ENCODE measurements around the gene CPNE7.
A peak's percentile ranks its signal among the peaks of the same experiment; 100 is the strongest.

The CPNE7 gene

DNA sequence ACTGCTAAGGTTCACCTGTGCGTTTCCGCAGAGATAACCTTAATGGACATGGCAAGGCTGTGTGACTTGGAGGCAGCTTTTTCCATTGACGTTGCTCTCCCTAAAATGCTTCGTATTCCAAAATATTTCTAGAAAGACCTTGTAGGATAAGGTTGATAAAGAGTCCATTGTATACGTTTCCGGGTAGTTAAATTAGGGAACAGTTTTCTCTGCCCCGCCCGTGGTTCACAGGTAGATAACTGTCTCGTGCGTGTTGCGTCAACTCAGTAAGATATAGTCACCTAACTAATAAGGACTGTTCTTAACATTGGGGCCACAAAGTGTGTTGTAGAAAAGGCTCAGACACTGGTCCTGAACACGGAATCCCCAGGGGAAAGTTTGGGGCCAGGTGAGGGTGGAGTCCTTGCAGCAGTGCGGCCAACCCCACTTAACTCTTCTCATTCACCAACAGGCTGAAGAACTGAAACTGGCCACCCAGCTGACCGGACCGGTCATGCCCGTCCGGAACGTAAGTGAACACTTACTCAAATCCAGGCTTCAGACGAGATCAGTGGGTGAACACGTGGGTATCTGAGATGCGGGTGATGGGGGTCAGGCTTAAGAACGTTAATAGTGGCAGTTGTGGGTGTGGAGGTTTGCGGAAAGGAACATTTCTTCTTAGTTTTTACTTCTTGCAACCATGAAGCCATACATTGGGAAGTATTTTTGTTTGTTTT is 13.5 kb upstream of the CPNE7 start:
- peak; percentile 73; the same call in 1 of the 2 replicates for TF ChIP-seq SIN3A (IDR thresholded peaks at IDR 0.05; ENCODE audit: borderline replicate concordance, insufficient read depth, low read length)
- TF ChIP-seq POLR2AphosphoS5 (IDR thresholded peaks at IDR 0.05; ENCODE audit: low read depth, low read length) = peak; percentile 49; the same call in 1 of the 2 replicates
- TF ChIP-seq FOXP2 (optimal IDR thresholded peaks at IDR 0.05; ENCODE audit: borderline replicate concordance, extremely low read depth, extremely low read length, insufficient read depth) = no peak

DNA sequence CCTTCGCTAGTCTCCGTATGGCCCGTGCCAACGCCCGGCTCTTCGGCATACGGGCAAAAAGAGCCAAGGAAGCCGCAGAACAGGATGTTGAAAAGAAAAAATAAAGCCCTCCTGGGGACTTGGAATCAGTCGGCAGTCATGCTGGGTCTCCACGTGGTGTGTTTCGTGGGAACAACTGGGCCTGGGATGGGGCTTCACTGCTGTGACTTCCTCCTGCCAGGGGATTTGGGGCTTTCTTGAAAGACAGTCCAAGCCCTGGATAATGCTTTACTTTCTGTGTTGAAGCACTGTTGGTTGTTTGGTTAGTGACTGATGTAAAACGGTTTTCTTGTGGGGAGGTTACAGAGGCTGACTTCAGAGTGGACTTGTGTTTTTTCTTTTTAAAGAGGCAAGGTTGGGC is 12.6 kb upstream of the CPNE7 start:
- TF ChIP-seq SIN3A (IDR thresholded peaks at IDR 0.05; ENCODE audit: borderline replicate concordance, insufficient read depth, low read length) (no peak), POLR2AphosphoS5 (IDR thresholded peaks at IDR 0.05; ENCODE audit: low read depth, low read length) (no peak), FOXP2 (optimal IDR thresholded peaks at IDR 0.05; ENCODE audit: borderline replicate concordance, extremely low read depth, extremely low read length, insufficient read depth) (no peak), TAF1 (IDR thresholded peaks at IDR 0.05; ENCODE audit: borderline replicate concordance, insufficient read depth, low read length) (no peak)
- TF ChIP-seq, protein P1, sequence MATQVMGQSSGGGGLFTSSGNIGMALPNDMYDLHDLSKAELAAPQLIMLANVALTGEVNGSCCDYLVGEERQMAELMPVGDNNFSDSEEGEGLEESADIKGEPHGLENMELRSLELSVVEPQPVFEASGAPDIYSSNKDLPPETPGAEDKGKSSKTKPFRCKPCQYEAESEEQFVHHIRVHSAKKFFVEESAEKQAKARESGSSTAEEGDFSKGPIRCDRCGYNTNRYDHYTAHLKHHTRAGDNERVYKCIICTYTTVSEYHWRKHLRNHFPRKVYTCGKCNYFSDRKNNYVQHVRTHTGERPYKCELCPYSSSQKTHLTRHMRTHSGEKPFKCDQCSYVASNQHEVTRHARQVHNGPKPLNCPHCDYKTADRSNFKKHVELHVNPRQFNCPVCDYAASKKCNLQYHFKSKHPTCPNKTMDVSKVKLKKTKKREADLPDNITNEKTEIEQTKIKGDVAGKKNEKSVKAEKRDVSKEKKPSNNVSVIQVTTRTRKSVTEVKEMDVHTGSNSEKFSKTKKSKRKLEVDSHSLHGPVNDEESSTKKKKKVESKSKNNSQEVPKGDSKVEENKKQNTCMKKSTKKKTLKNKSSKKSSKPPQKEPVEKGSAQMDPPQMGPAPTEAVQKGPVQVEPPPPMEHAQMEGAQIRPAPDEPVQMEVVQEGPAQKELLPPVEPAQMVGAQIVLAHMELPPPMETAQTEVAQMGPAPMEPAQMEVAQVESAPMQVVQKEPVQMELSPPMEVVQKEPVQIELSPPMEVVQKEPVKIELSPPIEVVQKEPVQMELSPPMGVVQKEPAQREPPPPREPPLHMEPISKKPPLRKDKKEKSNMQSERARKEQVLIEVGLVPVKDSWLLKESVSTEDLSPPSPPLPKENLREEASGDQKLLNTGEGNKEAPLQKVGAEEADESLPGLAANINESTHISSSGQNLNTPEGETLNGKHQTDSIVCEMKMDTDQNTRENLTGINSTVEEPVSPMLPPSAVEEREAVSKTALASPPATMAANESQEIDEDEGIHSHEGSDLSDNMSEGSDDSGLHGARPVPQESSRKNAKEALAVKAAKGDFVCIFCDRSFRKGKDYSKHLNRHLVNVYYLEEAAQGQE (IDR thresholded peaks at IDR 0.05; ENCODE audit: insufficient read depth in 1 of 2, low read depth in 2 of 2, low read length in 2 of 2) = no peak

DNA sequence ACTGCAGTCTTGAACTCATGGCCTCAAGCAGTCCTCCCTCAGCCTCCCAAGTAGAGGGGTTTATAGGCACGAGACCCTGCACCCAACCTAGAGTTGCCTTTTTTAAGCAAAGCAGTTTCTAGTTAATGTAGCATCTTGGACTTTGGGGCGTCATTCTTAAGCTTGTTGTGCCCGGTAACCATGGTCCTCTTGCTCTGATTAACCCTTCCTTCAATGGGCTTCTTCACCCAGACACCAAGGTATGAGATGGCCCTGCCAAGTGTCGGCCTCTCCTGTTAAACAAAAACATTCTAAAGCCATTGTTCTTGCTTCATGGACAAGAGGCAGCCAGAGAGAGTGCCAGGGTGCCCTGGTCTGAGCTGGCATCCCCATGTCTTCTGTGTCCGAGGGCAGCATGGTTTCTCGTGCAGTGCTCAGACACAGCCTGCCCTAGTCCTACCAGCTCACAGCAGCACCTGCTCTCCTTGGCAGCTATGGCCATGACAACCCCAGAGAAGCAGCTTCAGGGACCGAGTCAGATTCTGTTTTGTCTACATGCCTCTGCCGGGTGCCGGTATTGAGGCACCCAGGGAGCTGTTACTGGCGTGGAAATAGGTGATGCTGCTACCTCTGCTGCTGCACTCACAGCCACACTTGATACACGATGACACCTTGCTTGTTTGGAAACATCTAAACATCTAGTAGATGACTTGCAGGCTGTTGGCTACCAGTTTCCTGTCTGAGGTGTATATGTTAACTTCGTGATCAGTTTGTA is 11.7 kb upstream of the CPNE7 start:
- TF ChIP-seq, protein P1 (IDR thresholded peaks at IDR 0.05; ENCODE audit: insufficient read depth in 1 of 2, low read depth in 2 of 2, low read length in 2 of 2) = no peak
- TF ChIP-seq TAF1 (IDR thresholded peaks at IDR 0.05; ENCODE audit: borderline replicate concordance, insufficient read depth, low read length) (no peak), SIN3A (IDR thresholded peaks at IDR 0.05; ENCODE audit: borderline replicate concordance, insufficient read depth, low read length) (no peak), FOXP2 (optimal IDR thresholded peaks at IDR 0.05; ENCODE audit: borderline replicate concordance, extremely low read depth, extremely low read length, insufficient read depth) (no peak), POLR2AphosphoS5 (IDR thresholded peaks at IDR 0.05; ENCODE audit: low read depth, low read length) (peak; percentile 39; the same call in 1 of the 2 replicates)

DNA sequence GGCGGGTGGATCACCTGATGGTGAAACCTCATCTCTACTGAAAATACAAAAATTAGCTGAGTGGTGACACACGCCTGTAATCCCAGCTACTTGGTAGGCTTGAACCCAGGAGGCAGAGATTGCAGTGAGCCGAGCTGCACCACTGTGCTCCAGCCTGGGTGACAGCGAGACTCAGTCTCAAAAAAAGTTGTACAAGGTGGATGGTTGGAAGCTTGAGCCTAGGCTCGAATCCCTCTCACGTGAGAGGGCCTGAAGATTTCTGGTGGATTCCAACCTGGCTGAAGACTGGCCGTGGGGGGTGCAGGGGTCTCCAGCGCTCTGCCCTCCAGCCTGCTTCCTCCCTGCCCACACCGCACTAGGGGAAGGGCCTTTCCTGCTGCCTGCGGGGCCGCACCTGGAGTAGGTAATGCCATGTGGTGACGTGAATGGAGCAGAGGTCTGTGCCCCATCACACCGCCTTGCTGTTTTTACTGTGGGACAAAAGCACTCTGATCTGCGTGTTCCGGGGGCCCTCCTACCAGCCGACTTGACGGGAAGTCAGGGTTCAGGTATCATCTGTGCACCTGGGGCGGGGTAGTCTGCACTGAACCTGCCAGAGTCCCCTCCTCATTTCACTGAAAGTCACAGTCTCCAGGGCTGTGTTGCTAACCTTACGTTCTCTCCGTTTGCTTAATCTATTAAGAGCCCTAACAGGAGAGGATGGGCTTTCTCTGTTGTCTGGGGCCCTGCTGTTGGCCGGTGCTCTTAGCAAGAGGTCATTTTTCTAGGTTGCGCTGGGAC is 10.9 kb upstream of the CPNE7 start:
- TF ChIP-seq SIN3A (IDR thresholded peaks at IDR 0.05; ENCODE audit: borderline replicate concordance, insufficient read depth, low read length) (no peak), FOXP2 (optimal IDR thresholded peaks at IDR 0.05; ENCODE audit: borderline replicate concordance, extremely low read depth, extremely low read length, insufficient read depth) (no peak), POLR2AphosphoS5 (IDR thresholded peaks at IDR 0.05; ENCODE audit: low read depth, low read length) (peak; percentile 50), TAF1 (IDR thresholded peaks at IDR 0.05; ENCODE audit: borderline replicate concordance, insufficient read depth, low read length) (peak; percentile 26; the same call in 1 of the 2 replicates)
- TF ChIP-seq, protein P1 (IDR thresholded peaks at IDR 0.05; ENCODE audit: insufficient read depth in 1 of 2, low read depth in 2 of 2, low read length in 2 of 2) = no peak

DNA sequence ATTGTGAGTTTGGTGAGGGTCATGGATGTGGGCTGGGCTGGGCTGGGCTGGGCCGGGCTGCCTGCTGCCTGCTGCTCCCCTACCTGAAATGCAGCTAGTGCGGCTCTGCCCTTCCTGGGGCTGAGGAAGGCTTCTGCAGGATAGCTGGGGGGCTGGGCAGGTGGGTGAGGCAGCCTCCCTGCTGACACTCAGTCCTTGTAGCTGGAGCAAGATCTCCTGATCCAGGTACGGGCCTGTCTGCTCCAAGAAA is 10.4 kb upstream of the CPNE7 start:
- TF ChIP-seq, protein P1 (IDR thresholded peaks at IDR 0.05; ENCODE audit: insufficient read depth in 1 of 2, low read depth in 2 of 2, low read length in 2 of 2) = no peak
- peak; percentile 83; the same call in 1 of the 2 replicates for TF ChIP-seq SIN3A (IDR thresholded peaks at IDR 0.05; ENCODE audit: borderline replicate concordance, insufficient read depth, low read length)
- TF ChIP-seq TAF1 (IDR thresholded peaks at IDR 0.05; ENCODE audit: borderline replicate concordance, insufficient read depth, low read length) = no peak
- TF ChIP-seq FOXP2 (optimal IDR thresholded peaks at IDR 0.05; ENCODE audit: borderline replicate concordance, extremely low read depth, extremely low read length, insufficient read depth) = peak; percentile 50

Measured in PFSK-1 (cell line).